Activated B cell treated with CpG ODN at 0.5 μM for 24 hours (primary cell): ENCODE measurements around the gene CATSPER1. TPM values are rescaled to one million over a fixed set of nuclear protein-coding genes. Genes with fewer than 3 reads are reported as not detected.

Experiments
- ATAC-seq: fragments of 200-7000 bp; cut with Tn5 transposase; one replicate; pipeline ENCODE4 v1.10.0; 2021; ENCODE audit warnings: low read depth, mild to moderate bottlenecking, moderate library complexity
- CTCF ChIA-PET: fragments of 350-600 bp; sonication (Branson Sonifier 250); formaldehyde crosslinking; loops from one replicate; lab custom pipeline; 2021; ENCODE audit warnings: antibody characterized with exemption; lab: Charles Lee
- POLR2A ChIA-PET: fragments of 350-600 bp; sonication (Branson Sonifier 250); formaldehyde crosslinking; loops from one replicate; lab custom pipeline; 2021; ENCODE audit warnings: antibody characterized with exemption; lab: Charles Lee
- DNase-seq: peaks from one replicate; pipeline ENCODE4 v3.0.0; 2022
- H3K27ac Mint-ChIP-seq: one replicate; pipeline ENCODE4 v1.8.0; 2020; ENCODE audit warnings: mixed read lengths
- H3K27me3 Mint-ChIP-seq: one replicate; pipeline ENCODE4 v1.8.0; 2021; ENCODE audit warnings: mixed read lengths
- H3K36me3 Mint-ChIP-seq: one replicate; pipeline ENCODE4 v1.8.0; 2021; ENCODE audit warnings: low read depth, mixed read lengths
- H3K4me1 Mint-ChIP-seq: one replicate; pipeline ENCODE4 v1.8.0; 2021; ENCODE audit warnings: mixed read lengths
- H3K4me3 Mint-ChIP-seq: one replicate; pipeline ENCODE4 v1.8.0; 2020; ENCODE audit warnings: mild to moderate bottlenecking, mixed read lengths
- H3K9me3 Mint-ChIP-seq: one replicate; pipeline ENCODE4 v1.8.0; 2020; ENCODE audit warnings: mixed read lengths
- intact Hi-C: fragments of 100-400 bp; cut with micrococcal nuclease; formaldehyde crosslinking; loops from one replicate; pipeline ENCODE4 v1.15.1; 2024
- total RNA-seq: library from RNA; stranded (reverse); gene quantifications from 2 replicates; pipeline ENCODE4 v1.2.3, GENCODE V29; 2022
- TF ChIP-seq, protein P1 (sequence below): fragments of 200-600 bp; IDR thresholded peaks from one replicate; pipeline ENCODE4 v1.8.0; 2022; ENCODE audit warnings: antibody characterized with exemption, mild to moderate bottlenecking

The CATSPER1 gene
- total RNA-seq, 1 donor from 2014 or later = not detected

DNA sequence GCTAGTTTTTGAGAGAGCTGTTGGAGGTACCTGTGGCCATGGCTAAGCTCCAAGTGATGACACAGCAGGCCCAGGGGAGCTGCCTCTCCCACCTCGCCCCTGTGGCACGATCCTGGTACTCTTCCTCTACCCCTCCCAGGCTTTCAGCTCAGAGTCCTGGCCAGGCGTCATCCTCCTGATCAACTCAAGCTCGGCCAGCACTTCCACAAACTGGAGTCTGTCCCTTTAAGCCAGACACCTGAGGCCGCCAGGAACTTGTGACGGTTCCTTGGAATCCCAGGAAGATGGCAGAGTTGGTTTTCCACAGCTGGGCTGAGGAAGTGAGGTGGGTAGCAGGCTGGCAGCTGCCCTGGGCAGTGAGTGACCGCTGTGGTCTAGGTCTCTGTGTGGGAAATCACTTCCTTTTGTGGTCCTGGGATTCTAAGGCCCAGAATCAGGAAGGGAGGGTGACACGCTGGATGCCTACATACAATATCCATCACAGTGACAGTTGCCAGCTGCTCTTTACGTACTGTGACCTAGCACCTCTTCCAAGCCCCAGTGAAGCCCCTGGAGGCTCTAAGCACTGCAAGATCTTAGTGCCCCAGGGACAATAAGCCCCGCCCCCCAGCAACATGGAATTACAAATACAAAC lies 17.7 kb downstream of the CATSPER1 start:
- ChIA-PET POLR2A (interaction anchor here (0.7 to 1.1 kb wide), 2 partner anchors 76 to 150 kb away, joined by 3 read pairs; no protein-coding TSS in a partner anchor), CTCF (interaction anchor here (1.1 to 3.4 kb wide), 2 partner anchors 14 to 37 kb away, joined by 3 to 13 read pairs; no protein-coding TSS in a partner anchor)
- peaks cover under 1% of the 10 kb centered on the region for H3K4me1 Mint-ChIP-seq
- DNase-seq (no peak), ATAC-seq (no peak)
- no peaks in the 10 kb centered on the region for H3K9me3 Mint-ChIP-seq
- peaks cover 28% of the 10 kb centered on the region for H3K36me3 Mint-ChIP-seq
- TF ChIP-seq, protein P1, sequence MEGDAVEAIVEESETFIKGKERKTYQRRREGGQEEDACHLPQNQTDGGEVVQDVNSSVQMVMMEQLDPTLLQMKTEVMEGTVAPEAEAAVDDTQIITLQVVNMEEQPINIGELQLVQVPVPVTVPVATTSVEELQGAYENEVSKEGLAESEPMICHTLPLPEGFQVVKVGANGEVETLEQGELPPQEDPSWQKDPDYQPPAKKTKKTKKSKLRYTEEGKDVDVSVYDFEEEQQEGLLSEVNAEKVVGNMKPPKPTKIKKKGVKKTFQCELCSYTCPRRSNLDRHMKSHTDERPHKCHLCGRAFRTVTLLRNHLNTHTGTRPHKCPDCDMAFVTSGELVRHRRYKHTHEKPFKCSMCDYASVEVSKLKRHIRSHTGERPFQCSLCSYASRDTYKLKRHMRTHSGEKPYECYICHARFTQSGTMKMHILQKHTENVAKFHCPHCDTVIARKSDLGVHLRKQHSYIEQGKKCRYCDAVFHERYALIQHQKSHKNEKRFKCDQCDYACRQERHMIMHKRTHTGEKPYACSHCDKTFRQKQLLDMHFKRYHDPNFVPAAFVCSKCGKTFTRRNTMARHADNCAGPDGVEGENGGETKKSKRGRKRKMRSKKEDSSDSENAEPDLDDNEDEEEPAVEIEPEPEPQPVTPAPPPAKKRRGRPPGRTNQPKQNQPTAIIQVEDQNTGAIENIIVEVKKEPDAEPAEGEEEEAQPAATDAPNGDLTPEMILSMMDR = no peak
- no peak overlapping the region for H3K4me3 Mint-ChIP-seq
- intact Hi-C loops = no loop called here
- H3K27me3 Mint-ChIP-seq = peaks cover 10% of the 10 kb centered on the region
- H3K27ac Mint-ChIP-seq = no peak overlapping the region

DNA sequence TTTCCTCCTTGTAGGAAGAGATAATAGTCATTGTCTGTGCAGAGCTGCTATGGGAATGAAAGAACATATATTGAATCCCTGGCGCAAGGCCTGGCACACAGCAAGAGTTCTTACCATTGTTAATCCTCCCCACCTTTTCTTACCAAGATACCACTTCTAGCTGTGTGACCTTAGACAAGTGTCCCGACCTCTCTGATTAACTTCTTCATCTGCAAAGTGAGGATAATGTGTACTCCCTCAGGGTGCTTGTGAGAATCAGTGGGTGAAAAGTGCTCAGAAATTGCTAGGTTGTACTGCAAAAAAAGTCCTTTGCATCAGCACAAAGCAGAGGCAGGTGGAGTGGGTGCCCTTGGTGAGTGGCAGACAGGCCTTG lies 18.2 kb downstream of the CATSPER1 start:
- H3K27ac Mint-ChIP-seq = no peak overlapping the region
- TF ChIP-seq, protein P1 = no peak
- intact Hi-C loops = no loop called here
- ChIA-PET CTCF (interaction anchor here (1.1 to 3.4 kb wide), 2 partner anchors 15 to 37 kb away, joined by 3 to 13 read pairs; no protein-coding TSS in a partner anchor), POLR2A (interaction anchor here (1.1 kb wide), 1 partner anchor 150 kb away, joined by 3 read pairs; no protein-coding TSS in a partner anchor)
- peaks cover 5% of the 10 kb centered on the region for H3K4me1 Mint-ChIP-seq
- H3K4me3 Mint-ChIP-seq = no peak overlapping the region
- no peaks in the 10 kb centered on the region for H3K9me3 Mint-ChIP-seq
- DNase-seq = no peak
- H3K36me3 Mint-ChIP-seq = peaks cover 32% of the 10 kb centered on the region
- peaks cover 9% of the 10 kb centered on the region for H3K27me3 Mint-ChIP-seq
- no peak for ATAC-seq

DNA sequence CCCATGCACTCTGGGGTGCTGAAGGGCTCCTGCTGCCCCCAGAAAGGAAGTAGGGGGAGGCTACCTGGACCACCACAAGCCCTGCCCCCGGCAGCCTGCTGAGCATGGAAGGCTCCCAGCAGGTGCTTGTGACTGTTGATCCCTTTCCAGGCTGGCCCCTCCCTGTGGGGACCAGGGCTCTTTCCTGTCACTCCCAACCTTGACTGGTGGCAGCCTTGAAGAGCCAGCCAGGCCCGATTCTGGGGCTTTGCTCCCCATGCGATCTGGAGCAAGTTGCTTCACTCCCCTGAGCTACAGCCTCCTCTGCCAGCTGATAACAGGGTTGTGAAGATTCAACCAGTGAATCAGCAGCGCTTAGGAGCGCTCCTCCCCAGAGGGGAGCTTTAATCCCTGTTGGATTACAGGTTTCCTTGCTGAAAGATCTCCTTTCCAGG lies 19.1 kb downstream of the CATSPER1 start:
- ChIA-PET CTCF (interaction anchor here (3.4 kb wide), 1 partner anchor 16 kb away, joined by 13 read pairs; no protein-coding TSS in a partner anchor), POLR2A (interaction anchor here (0.5 kb wide), 1 partner anchor 69 kb away, joined by 3 read pairs; no protein-coding TSS in a partner anchor)
- H3K9me3 Mint-ChIP-seq = no peaks in the 10 kb centered on the region
- peaks cover 8% of the 10 kb centered on the region for H3K27me3 Mint-ChIP-seq
- TF ChIP-seq, protein P1 = no peak
- intact Hi-C loops = loop anchor here (1.0 kb wide), 1 partner anchor 15 kb away; no protein-coding TSS in a partner anchor
- no peak for DNase-seq
- H3K4me3 Mint-ChIP-seq = no peak overlapping the region
- H3K27ac Mint-ChIP-seq = no peak overlapping the region
- H3K4me1 Mint-ChIP-seq = peaks cover 12% of the 10 kb centered on the region
- peaks cover 36% of the 10 kb centered on the region for H3K36me3 Mint-ChIP-seq
- ATAC-seq = no peak

DNA sequence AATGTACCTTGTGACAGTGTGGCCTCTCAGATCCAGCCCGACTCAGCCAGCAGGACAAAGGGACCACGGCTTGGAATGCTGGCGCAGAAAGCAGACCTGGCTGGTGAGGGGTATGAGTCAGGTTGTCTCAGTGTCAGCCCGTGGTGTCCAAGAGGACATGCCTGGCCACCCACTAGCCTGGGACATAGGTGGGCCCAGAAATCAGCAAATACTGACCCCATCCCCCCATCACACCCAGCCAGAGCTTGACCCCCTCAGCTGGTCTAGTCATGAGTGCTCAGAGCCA lies 19.4 kb downstream of the CATSPER1 start:
- peaks cover 8% of the 10 kb centered on the region for H3K27me3 Mint-ChIP-seq
- no peak for DNase-seq
- CTCF ChIA-PET = interaction anchor here (3.4 kb wide), 1 partner anchor 16 kb away, joined by 13 read pairs; no protein-coding TSS in a partner anchor
- no peaks in the 10 kb centered on the region for H3K9me3 Mint-ChIP-seq
- intact Hi-C loops = loop anchor here (1.0 kb wide), 1 partner anchor 15 kb away; no protein-coding TSS in a partner anchor
- POLR2A ChIA-PET = no interaction called here
- no peak overlapping the region for H3K27ac Mint-ChIP-seq
- no peak for ATAC-seq
- peaks cover 16% of the 10 kb centered on the region for H3K4me1 Mint-ChIP-seq
- no peak overlapping the region for H3K4me3 Mint-ChIP-seq
- peaks cover 40% of the 10 kb centered on the region for H3K36me3 Mint-ChIP-seq
- TF ChIP-seq, protein P1 = no peak

DNA sequence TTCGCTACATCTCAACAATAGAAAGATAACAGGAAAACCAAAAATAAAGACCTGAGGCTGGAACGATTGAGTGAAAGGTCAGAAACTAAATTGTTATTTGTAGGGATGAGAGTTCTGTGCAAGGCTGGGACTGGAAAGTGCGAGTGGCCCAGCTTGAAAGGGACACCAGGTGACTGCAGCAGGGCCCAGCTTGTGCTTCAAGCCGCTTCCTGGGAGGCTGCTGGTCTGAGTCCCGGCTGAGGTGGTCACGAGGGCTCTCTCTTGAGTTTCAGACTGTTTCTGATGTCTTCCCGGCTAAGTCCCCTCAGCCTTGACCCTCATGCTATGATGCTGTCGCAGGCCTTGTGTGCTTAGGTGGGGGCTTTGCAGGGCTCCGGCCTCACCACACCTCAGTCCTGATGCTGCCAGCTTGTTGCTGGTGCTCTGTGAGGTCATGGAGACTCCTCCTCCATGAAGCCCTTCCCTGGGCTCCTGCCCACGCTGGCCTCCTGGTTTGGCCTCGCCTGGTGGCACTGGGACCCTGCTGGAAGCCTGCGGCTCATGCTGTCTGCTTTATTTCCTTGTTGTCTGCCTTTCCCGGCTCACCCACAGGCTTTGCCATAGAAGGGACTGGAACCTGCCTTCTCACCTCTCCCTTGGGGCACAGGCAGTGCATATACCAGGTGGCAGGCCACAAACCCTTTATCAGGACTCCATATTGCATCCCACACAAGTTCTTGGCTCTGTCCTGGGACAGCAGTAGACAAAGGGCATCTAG lies 20.0 kb downstream of the CATSPER1 start:
- H3K4me1 Mint-ChIP-seq = peaks cover 21% of the 10 kb centered on the region
- no peak overlapping the region for H3K27ac Mint-ChIP-seq
- DNase-seq = no peak
- ChIA-PET POLR2A (interaction anchor here (0.5 to 0.6 kb wide), 2 partner anchors 16 to 165 kb away, joined by 3 read pairs; no protein-coding TSS in a partner anchor), CTCF (no interaction called here)
- intact Hi-C loops = no loop called here
- no peak for ATAC-seq
- H3K9me3 Mint-ChIP-seq = no peaks in the 10 kb centered on the region
- no peak overlapping the region for H3K4me3 Mint-ChIP-seq
- TF ChIP-seq, protein P1 = no peak
- peaks cover 5% of the 10 kb centered on the region for H3K27me3 Mint-ChIP-seq
- H3K36me3 Mint-ChIP-seq = peaks cover 44% of the 10 kb centered on the region
